ENCODE data around the gene TRIM26. TPM values are rescaled to one million over a fixed set of nuclear protein-coding genes. Genes with fewer than 3 reads are reported as not detected.

Gene TRIM26
- total and polyA plus RNA-seq, 2 experiments from 2014 or later, result 11.0 to 38.0 TPM

- H3K27me3 ChIP-seq (ENCODE audit: insufficient read depth), result 0 out of 2 replicates have a peak, but pooled peaks cover 11% of the 10 kb centered on the region
- H3K4me1 Mint-ChIP-seq, result no peaks in the 10 kb centered on the region
- no peak overlapping the region for H3K4me2 ChIP-seq
Observed at GRCh38 chr6:30154061-30154460, 59.1 kb downstream of the TRIM26 start.

DNA sequence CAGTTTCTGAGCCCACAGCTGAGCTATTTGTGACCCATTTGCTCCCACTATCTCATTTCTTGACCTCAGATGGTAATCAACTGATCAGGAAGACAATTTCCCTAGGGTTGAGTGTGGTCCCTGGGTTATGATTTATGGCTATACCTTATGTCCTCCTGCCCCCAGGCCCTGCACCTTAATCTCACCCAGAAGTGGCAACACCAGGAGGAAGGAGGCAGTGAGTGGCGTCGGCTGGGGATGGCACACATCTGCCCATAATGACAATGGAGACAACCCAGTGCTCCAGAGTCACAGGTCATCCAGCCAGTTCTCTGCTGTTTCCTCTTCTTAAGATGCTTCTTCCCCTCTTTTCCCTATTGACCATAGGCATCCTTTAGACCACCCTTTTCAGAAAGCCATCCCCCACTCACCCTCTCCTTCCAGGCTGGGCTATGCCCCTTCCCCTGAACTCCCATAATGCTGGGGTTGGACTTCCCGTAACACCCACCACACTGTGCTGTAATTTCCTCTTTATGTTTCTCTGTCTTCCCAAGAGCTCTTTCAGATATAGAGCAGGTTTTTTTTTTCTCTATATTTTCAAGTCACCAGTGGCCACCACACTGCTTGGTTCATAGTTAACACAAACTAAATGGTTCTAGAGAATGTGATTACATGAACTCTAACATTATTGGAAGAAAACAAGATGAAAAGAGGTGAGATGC, 60.1 kb downstream of the TRIM26 start:
- H3K4me1 Mint-ChIP-seq, result no peaks in the 10 kb centered on the region
- Histone ChIP-seq H3K9me2 (ENCODE audit: insufficient read depth) (no peaks in the 10 kb centered on the region), H3K36me3 (ENCODE audit: insufficient read depth) (no peaks in the 10 kb centered on the region), H3K27ac (ENCODE audit: low read depth) (no peak overlapping the region), H2AFZ (no peak overlapping the region), H3F3A (replicated peaks; ENCODE audit: low read depth) (no peaks in the 10 kb centered on the region), H3K79me2 (replicated peaks; ENCODE audit: insufficient read depth) (no peaks in the 10 kb centered on the region), H3K4me3 (no peak overlapping the region), H4K20me1 (replicated peaks; ENCODE audit: insufficient read depth) (no peaks in the 10 kb centered on the region), H3K4me2 (no peak overlapping the region), H3K27me3 (ENCODE audit: insufficient read depth) (0 out of 2 replicates have a peak, but pooled peaks cover 11% of the 10 kb centered on the region), H3K4me1 (ENCODE audit: insufficient read depth) (no peaks in the 10 kb centered on the region)
- ATAC-seq (no peak), DNase-seq (ENCODE audit: low spot score) (no peak)
- H3K9me3 Mint-ChIP-seq, result no peaks in the 10 kb centered on the region
- no peak overlapping the region for H3K27ac Mint-ChIP-seq
- no peaks in the 10 kb centered on the region for H3K36me3 Mint-ChIP-seq (ENCODE audit: low read depth)
- no peak overlapping the region for H3K4me3 Mint-ChIP-seq
- H3K27me3 Mint-ChIP-seq (ENCODE audit: insufficient read depth, low read depth, poor library complexity), result peaks cover 4% of the 10 kb centered on the region
- TF ChIP-seq ZNF114 (CRISPR knock-in tag; IDR thresholded peaks at IDR 0.05) (no peak), EZH2 (IDR thresholded peaks at IDR 0.05; ENCODE audit: low read depth, unreplicated experiment) (no peak), STAT1 (IDR thresholded peaks at IDR 0.05; ENCODE audit: unreplicated experiment) (no peak), ZNF331 (CRISPR knock-in tag; IDR thresholded peaks at IDR 0.05; ENCODE audit: low read depth) (no peak), JUNB (IDR thresholded peaks at IDR 0.05; ENCODE audit: unreplicated experiment) (no peak), REST (IDR thresholded peaks at IDR 0.05; ENCODE audit: unreplicated experiment) (no peak), ETS1 (IDR thresholded peaks at IDR 0.05) (no peak), POLR2AphosphoS5 (IDR thresholded peaks at IDR 0.05; ENCODE audit: low read depth) (no peak), CREB1 (CRISPR knock-in tag; IDR thresholded peaks at IDR 0.05; ENCODE audit: low read depth) (no peak), NANOG (IDR thresholded peaks at IDR 0.05; ENCODE audit: borderline replicate concordance) (no peak)
- TF ChIP-seq, protein P1, sequence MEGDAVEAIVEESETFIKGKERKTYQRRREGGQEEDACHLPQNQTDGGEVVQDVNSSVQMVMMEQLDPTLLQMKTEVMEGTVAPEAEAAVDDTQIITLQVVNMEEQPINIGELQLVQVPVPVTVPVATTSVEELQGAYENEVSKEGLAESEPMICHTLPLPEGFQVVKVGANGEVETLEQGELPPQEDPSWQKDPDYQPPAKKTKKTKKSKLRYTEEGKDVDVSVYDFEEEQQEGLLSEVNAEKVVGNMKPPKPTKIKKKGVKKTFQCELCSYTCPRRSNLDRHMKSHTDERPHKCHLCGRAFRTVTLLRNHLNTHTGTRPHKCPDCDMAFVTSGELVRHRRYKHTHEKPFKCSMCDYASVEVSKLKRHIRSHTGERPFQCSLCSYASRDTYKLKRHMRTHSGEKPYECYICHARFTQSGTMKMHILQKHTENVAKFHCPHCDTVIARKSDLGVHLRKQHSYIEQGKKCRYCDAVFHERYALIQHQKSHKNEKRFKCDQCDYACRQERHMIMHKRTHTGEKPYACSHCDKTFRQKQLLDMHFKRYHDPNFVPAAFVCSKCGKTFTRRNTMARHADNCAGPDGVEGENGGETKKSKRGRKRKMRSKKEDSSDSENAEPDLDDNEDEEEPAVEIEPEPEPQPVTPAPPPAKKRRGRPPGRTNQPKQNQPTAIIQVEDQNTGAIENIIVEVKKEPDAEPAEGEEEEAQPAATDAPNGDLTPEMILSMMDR (conservative IDR thresholded peaks at IDR 0.05; ENCODE audit: low read depth in 2 of 2), result no peak

More at GRCh38 chr6:30154061-30154460, 59.1 kb downstream of the TRIM26 start:
- H4K20me1 ChIP-seq (replicated peaks; ENCODE audit: insufficient read depth), result no peaks in the 10 kb centered on the region
- H3K9me3 Mint-ChIP-seq, result no peaks in the 10 kb centered on the region
- no peaks in the 10 kb centered on the region for H3K4me1 ChIP-seq (ENCODE audit: insufficient read depth)
- TF ChIP-seq CREB1 (CRISPR knock-in tag; IDR thresholded peaks at IDR 0.05; ENCODE audit: low read depth), result no peak
- no peak for TF ChIP-seq NANOG (IDR thresholded peaks at IDR 0.05; ENCODE audit: borderline replicate concordance)
- TF ChIP-seq EZH2phosphoT487 (IDR thresholded peaks at IDR 0.05; ENCODE audit: unreplicated experiment), result no peak
- H3K27me3 Mint-ChIP-seq (ENCODE audit: insufficient read depth, low read depth, poor library complexity), result peaks cover 6% of the 10 kb centered on the region
- no peak overlapping the region for H3K27ac ChIP-seq (ENCODE audit: low read depth)
- no peak overlapping the region for H2AFZ ChIP-seq
- H3K79me2 ChIP-seq (replicated peaks; ENCODE audit: insufficient read depth), result no peaks in the 10 kb centered on the region
- H3K36me3 ChIP-seq (ENCODE audit: insufficient read depth), result no peaks in the 10 kb centered on the region
- H3K27ac Mint-ChIP-seq, result no peak overlapping the region
- no peak overlapping the region for H3K4me3 ChIP-seq
- no peak for ATAC-seq
- no peak for DNase-seq (ENCODE audit: low spot score)
- H3F3A ChIP-seq (replicated peaks; ENCODE audit: low read depth), result no peaks in the 10 kb centered on the region
- H3K4me3 Mint-ChIP-seq, result no peak overlapping the region
- no peaks in the 10 kb centered on the region for H3K36me3 Mint-ChIP-seq (ENCODE audit: low read depth)
- H3K9me2 ChIP-seq (ENCODE audit: insufficient read depth), result no peaks in the 10 kb centered on the region

All from GM23338 (cell line).